ENCODE results near the gene RPRM. TPM values are rescaled to one million over a fixed set of nuclear protein-coding genes. Genes with fewer than 3 reads are reported as not detected.

Gene RPRM
- total and polyA plus RNA-seq, 7 donors = 0.60 to 35.7 (median 21.7) TPM; not detected in 1

DNA sequence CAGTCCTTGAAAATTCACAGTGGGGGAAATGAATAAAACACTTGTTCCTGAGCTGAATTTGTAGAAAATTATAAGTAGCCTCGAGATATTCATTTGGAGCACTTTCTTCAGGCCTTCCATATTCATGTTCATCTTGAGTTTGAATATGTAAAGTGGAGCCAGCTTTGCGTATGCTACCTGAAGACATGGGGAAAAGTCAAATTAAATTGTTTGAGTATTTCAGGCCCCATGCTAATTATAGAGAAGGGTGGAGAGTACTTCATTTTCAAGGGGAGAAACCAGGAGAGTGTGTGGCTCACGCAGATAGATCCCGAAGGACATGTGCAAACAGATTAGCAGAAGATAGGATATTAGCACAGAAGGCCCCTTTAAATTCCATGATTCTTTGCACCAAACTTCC, 7.7 kb downstream of the RPRM start:
- no peak overlapping the region for H3K4me3 ChIP-seq
- 80 to 81% methylated on average over 4 of the region's 4 CpGs for whole genome bisulfite sequencing, 2 donors
- no peaks in the 10 kb centered on the region for H3K36me3 ChIP-seq
- no peak overlapping the region for H3K27ac ChIP-seq
- intact Hi-C loops (cut with DNase I) = loop anchor here (10.0 kb wide), 1 partner anchor 756 kb away; the partner anchor contains the start of genes ARL6IP6 and PRPF40A
- H3K4me1 ChIP-seq = peaks cover 0 to 17% (median 14%) of the 10 kb centered on the region in 4 donors
- DNase-seq = no peak
- TF ChIP-seq, protein P1, sequence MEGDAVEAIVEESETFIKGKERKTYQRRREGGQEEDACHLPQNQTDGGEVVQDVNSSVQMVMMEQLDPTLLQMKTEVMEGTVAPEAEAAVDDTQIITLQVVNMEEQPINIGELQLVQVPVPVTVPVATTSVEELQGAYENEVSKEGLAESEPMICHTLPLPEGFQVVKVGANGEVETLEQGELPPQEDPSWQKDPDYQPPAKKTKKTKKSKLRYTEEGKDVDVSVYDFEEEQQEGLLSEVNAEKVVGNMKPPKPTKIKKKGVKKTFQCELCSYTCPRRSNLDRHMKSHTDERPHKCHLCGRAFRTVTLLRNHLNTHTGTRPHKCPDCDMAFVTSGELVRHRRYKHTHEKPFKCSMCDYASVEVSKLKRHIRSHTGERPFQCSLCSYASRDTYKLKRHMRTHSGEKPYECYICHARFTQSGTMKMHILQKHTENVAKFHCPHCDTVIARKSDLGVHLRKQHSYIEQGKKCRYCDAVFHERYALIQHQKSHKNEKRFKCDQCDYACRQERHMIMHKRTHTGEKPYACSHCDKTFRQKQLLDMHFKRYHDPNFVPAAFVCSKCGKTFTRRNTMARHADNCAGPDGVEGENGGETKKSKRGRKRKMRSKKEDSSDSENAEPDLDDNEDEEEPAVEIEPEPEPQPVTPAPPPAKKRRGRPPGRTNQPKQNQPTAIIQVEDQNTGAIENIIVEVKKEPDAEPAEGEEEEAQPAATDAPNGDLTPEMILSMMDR (IDR thresholded peaks at IDR 0.05) = no peak
- no peak for TF ChIP-seq POLR2A (IDR thresholded peaks at IDR 0.05)
- no peak for TF ChIP-seq EP300 (IDR thresholded peaks at IDR 0.05)
- TF ChIP-seq POLR2AphosphoS5 (IDR thresholded peaks at IDR 0.05) = no peak
- H3K9me3 ChIP-seq = no peaks in the 10 kb centered on the region
- no peaks in the 10 kb centered on the region for H3K27me3 ChIP-seq

DNA sequence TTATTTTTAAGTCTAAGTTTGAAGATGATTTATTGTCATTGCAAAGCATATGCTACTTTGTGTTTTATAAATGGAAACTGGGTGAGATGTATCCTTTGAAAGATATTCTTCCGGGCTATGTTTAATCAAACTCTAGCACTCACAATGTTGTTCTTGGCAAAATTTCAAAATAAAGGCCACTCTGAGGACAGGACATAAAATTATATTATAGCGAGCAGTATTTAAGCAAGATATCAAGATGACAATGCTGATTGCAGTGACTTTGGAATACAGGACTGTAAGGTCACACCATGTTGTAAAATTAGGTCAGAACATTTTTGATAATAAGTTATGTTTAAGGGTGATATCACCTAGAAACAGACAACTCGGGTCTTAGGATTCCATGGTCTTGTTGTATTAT, 14.2 kb downstream of the RPRM start:
- Histone ChIP-seq H3K9me3 (no peaks in the 10 kb centered on the region), H3K4me3 (no peak overlapping the region), H3K4me1 (no peaks in the 10 kb centered on the region), H3K36me3 (no peaks in the 10 kb centered on the region), H3K27me3 (no peaks in the 10 kb centered on the region), H3K27ac (no peak overlapping the region)
- TF ChIP-seq, protein P1 (IDR thresholded peaks at IDR 0.05) = no peak
- TF ChIP-seq POLR2A (IDR thresholded peaks at IDR 0.05) (no peak), POLR2AphosphoS5 (IDR thresholded peaks at IDR 0.05) (no peak), EP300 (IDR thresholded peaks at IDR 0.05) (no peak)
- intact Hi-C loops (cut with DNase I) = no loop called here
- no peak for DNase-seq
- WGBS, 2 donors = 13 to 59% methylated on average over 3 of the region's 3 CpGs

DNA sequence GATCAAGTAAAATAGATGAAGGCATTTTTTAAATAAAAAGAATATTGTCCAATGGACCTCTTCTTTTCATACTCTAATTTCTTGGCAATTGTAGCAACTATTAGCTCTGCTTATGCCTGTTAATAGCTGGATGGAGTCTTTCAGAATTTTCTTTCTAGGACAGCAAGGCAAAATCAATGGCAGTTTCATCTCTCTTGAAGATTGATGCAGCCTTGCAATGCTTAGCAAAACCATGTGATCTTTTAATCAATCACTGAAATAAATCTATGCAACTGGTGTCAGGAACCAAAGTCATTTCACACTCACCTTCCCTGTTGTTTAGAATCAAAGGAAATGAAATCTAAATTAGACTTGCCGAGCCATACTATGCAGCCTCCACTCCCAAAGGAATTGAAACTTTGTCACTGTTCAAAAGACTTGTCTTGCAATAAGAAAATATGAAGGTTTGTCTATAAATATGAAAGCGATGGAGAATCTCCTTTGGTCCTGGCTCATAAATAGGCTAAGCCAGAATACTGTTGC, 16.2 kb downstream of the RPRM start:
- Histone ChIP-seq H3K4me3 (no peak overlapping the region), H3K9me3 (no peaks in the 10 kb centered on the region), H3K27ac (no peak overlapping the region), H3K36me3 (no peaks in the 10 kb centered on the region), H3K4me1 (no peaks in the 10 kb centered on the region), H3K27me3 (no peaks in the 10 kb centered on the region)
- WGBS, 2 donors = 80 to 82% methylated on average over 2 of the region's 2 CpGs
- DNase-seq = no peak
- TF ChIP-seq POLR2A (IDR thresholded peaks at IDR 0.05) (no peak), EP300 (IDR thresholded peaks at IDR 0.05) (no peak), POLR2AphosphoS5 (IDR thresholded peaks at IDR 0.05) (no peak)
- TF ChIP-seq, protein P1 (IDR thresholded peaks at IDR 0.05) = no peak
- intact Hi-C loops (cut with DNase I) = no loop called here

DNA sequence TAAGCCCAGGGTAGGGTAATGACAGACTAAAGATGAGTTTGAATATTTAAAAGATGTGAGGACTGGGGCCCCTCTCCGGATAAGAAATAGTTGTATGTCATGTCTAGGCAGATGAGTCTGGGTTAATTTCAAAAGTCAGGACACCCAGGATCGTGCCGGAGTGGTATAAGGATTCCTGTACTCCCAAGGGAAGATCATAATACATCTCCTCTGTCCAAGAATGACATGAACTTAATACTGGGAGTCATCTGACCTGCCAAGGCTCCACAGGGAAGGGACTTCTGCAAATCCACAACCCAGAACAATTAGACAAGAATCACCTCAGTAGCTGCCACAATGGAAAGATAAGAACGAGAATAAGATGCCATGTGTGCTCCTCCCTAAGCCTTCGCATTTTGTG, 17.1 kb downstream of the RPRM start:
- H3K36me3 ChIP-seq = no peaks in the 10 kb centered on the region
- H3K27ac ChIP-seq = no peak overlapping the region
- no peaks in the 10 kb centered on the region for H3K9me3 ChIP-seq
- 70 to 84% methylated on average over 5 of the region's 5 CpGs for WGBS, 2 donors
- no peak for DNase-seq
- H3K27me3 ChIP-seq = no peaks in the 10 kb centered on the region
- no peaks in the 10 kb centered on the region for H3K4me1 ChIP-seq
- H3K4me3 ChIP-seq = no peak overlapping the region
- intact Hi-C loops (cut with DNase I) = no loop called here
- TF ChIP-seq, protein P1 (IDR thresholded peaks at IDR 0.05) = no peak
- no peak for TF ChIP-seq EP300 (IDR thresholded peaks at IDR 0.05)
- TF ChIP-seq POLR2A (IDR thresholded peaks at IDR 0.05) = no peak
- TF ChIP-seq POLR2AphosphoS5 (IDR thresholded peaks at IDR 0.05) = no peak

DNA sequence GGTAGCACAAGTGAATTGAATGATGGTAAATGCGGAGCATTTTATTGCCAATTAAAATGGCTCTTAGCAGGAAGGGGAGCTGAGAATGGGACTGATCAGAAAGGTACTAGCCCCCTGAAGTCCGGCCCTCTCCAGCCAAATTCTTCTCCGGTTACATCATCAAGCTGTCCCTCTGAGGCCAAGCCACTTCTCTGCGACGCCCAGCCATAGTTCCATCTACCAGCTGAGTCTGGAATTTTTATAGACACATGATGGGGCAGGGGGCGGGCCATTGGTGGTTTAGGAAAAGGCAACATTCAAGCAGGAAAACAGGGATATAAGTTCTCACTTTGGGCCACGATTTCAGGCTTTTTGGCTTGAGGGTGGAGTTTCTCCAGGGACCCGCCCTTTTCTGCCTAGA, 22.7 kb downstream of the RPRM start:
- Histone ChIP-seq H3K27me3 (no peaks in the 10 kb centered on the region), H3K27ac (no peak overlapping the region), H3K9me3 (no peaks in the 10 kb centered on the region), H3K4me3 (no peak overlapping the region), H3K4me1 (no peaks in the 10 kb centered on the region), H3K36me3 (no peaks in the 10 kb centered on the region)
- TF ChIP-seq, protein P1 (IDR thresholded peaks at IDR 0.05) = no peak
- TF ChIP-seq POLR2A (IDR thresholded peaks at IDR 0.05) = no peak
- TF ChIP-seq EP300 (IDR thresholded peaks at IDR 0.05) = no peak
- no peak for TF ChIP-seq POLR2AphosphoS5 (IDR thresholded peaks at IDR 0.05)
- WGBS, 2 donors = 62 to 74% methylated on average over 8 of the region's 8 CpGs
- intact Hi-C loops (cut with DNase I) = no loop called here
- no peak for DNase-seq
